ENCODE results near the gene HOXA3.
A peak's percentile ranks its signal among the peaks of the same experiment; 100 is the strongest.

Gene HOXA3

DNA sequence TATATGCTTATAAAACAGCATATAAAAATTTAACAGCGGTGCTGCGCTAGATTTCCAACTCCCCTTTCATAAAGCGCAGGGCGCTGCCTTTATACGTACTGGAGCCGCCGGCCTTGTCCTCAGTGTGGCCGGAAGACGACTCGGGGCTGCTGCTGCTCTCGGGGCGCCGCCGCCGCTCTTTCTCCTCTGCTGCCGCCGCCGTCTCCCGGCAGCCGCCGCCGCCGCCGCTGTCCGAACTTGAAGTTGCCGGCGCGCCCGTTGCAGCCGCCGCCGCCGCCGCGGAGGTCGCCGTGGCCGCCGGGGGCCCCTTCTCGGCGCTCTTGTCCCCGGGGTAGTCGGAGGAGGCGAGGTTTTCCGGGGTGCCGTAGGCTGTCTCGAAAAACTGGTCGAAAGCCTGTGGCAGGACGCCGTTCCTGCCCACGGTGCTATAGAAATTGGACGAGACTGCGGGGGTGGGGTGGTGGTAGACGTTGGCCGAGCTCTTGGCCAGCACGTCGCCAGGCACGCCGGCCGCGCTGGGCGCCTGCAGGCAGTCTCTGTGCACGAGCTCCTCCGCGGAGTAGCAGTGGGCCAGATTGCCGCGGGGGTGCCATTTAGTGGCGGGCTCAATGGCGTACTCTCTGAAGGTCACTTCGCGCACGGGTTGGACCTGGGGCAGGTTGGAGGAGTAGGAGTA lies 32.1 kb upstream of the HOXA3 start:
- Mint-ChIP-seq H3K9me3 (ENCODE audit: low read depth) (no peaks in the 10 kb centered on the region), H3K27ac (no peak overlapping the region), H3K36me3 (no peaks in the 10 kb centered on the region), H3K4me3 (peak overlapping the region; percentile 80), H3K27me3 (peaks cover 44% of the 10 kb centered on the region), H3K4me1 (ENCODE audit: low read depth) (peaks cover 50% of the 10 kb centered on the region)

DNA sequence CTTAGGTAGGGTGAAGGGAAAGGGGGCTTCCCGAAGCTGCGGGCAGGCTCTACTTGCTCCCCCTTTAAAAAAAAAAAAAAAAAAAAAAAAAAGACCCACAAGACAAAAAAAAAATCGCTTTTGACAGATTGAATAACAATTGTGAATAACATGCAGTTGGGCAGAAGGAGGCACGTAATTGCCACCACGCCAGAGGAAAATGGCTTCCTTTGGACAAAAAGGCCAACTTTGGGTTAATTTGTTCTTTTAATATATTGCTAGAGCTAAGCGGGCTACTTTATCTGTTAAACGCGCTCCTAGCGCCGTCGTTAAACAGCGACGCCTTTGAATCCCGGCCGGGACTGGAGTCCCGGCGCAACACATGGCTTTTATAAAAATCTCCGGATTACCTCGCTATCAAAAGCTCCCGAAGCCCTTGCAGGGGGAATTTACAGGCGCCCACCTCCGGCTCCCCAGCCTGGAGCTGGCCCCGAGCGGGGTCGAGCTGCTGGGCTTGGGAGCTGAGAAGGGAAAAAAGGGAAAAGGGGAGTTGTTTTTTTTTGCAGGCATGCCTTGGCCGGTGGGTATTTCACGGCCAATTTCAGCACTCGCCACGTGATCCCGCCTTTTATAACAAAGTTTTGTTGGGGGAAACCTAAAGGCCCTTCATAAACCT lies 31.4 kb upstream of the HOXA3 start:
- Mint-ChIP-seq H3K36me3 (no peaks in the 10 kb centered on the region), H3K27ac (no peak overlapping the region), H3K27me3 (peaks cover 51% of the 10 kb centered on the region), H3K4me3 (peak overlapping the region; percentile 56), H3K4me1 (ENCODE audit: low read depth) (peaks cover 46% of the 10 kb centered on the region), H3K9me3 (ENCODE audit: low read depth) (no peaks in the 10 kb centered on the region)

DNA sequence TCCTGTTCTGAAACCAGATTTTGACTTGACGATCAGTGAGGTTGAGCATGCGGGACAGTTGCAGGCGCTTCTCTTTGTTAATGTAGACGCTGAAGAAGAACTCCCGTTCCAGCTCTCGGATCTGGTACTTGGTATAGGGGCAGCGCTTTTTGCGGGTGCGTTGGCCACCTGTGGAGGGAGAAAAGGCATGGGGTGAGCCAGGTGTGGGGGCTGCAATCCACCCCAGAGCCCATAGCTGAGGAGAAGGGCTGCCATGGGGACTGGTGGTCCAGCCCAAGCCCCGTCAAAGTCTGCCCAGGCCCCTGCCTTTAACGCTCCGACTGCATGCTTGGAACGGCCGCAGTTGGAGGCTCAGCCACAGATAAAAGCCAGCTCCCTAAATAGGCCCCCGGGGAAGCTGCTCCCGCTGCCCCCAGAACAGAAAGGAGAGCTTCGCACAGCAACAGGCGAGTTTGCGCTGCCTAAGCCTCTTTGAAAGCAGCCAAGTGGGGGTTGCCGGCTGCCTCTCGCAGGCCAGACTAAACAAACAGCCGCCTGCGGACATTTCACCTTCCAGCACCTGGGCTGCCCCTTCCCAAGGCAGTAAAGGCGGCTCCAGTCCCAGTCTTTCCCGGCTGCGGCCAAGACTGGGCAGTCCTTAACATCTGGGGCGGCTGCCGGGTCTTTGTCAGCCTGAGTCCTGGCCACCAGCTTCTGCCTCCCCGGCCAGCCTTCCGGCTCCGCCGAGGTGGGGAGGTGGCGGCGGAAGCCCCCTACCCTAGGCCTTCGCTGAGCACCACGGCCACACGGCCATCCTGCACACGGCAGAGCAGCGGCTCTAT lies 30.7 kb upstream of the HOXA3 start:
- Mint-ChIP-seq H3K27ac (no peak overlapping the region), H3K36me3 (no peaks in the 10 kb centered on the region), H3K4me3 (peak overlapping the region; percentile 10), H3K4me1 (ENCODE audit: low read depth) (peaks cover 39% of the 10 kb centered on the region), H3K27me3 (peaks cover 49% of the 10 kb centered on the region), H3K9me3 (ENCODE audit: low read depth) (no peaks in the 10 kb centered on the region)

DNA sequence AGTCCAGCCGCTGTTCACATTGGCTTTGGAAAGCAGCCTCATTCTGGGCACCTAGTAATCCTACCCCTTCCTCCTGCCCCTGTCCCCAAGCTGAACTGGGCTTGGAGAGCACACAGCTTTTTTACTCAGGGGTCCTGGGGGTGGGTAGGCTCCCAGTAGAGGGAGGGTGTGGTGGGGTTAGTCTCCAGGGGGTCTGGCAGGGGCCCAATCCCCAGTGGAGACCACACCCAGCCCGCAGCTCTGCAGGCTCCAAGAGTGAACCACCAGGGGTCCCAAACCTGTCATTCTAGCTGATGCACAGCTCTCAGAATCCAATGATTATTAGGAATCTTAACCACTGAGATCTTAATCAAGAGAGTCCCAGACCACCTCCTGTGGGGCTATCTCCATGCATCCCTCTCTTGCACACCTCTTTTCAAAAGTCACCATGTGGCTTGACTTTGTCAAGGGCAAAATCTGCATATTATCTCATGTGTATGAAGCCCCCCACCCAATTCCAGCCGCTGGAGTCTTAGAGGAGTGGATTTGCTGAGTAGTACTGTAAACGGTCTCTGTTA lies 30.0 kb upstream of the HOXA3 start:
- Mint-ChIP-seq H3K36me3 (no peaks in the 10 kb centered on the region), H3K9me3 (ENCODE audit: low read depth) (no peaks in the 10 kb centered on the region), H3K27ac (no peak overlapping the region), H3K27me3 (peaks cover 48% of the 10 kb centered on the region), H3K4me1 (ENCODE audit: low read depth) (peaks cover 34% of the 10 kb centered on the region), H3K4me3 (no peak overlapping the region)

DNA sequence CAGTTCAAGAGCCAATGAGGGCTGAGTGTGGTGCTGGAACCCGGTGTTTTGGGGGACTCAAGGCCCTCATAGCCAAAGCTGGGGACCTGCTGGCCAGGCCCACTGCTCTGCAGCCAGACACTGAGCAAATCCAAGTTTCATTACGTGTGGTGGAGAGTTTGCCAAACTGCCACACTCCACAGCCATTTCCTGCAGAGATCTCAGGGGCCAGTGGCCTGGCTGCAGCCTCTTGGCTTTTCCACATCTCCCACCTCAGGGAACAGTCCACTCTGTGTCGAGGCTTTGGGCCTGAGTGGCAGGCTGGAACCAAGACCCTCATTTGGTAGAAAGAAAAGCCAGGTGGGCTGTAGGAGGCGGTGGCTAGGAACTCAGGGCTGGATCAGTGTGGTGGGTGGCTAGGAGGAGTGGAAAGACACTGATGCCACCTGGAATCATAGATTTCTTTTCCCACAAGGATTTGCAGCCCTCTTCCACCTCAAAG lies 29.5 kb upstream of the HOXA3 start:
- Mint-ChIP-seq H3K27ac (no peak overlapping the region), H3K36me3 (no peaks in the 10 kb centered on the region), H3K9me3 (ENCODE audit: low read depth) (no peaks in the 10 kb centered on the region), H3K4me3 (no peak overlapping the region), H3K27me3 (peaks cover 44% of the 10 kb centered on the region), H3K4me1 (ENCODE audit: low read depth) (peaks cover 30% of the 10 kb centered on the region)

DNA sequence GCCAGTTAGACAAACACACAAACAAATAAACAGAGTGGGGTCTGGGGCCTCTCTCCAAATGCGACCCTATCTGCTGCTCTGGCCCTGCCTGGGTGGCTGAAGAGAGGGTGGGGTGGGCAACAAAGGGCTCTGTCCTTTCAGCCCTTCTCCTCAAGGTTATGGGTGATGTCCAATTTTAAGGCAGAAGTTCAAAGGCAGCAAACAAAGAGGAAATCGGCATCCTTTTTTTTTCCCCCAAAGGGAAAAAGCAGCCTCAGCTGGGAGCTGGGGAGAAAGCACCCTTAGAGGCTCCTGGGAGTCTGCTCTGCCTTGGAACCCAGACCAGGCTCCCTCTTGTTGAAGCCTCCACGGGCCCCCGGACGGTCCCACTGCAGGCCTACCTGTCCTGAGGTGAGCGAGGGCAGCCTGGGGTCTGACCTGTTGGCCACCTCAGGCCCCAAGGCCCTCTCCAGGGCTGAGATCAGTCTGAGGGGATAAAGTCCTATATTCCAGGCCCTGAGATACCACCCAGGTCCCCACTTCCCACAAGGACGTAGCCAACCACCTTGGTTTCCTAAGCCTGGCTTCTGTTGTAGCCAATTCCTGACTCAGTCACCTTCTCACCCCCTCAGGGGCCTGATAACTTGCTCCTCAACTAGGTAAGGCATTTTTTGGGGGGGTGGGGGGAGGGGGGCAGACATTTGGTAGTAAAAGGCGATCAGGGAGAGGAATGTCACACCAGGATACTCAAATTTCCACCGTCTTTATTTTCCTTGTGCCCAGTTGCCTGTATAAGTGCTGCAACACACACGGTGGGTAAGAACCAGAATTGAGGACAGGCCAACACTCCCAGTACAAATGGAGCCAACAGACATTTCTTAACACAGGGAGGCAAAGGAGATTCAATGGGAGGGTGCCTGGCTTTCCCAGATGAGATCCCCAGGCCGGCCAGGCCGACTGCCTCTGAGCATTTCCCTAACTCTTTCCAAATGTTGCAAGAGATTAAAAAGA lies 28.3 kb upstream of the HOXA3 start:
- peaks cover 36% of the 10 kb centered on the region for H3K27me3 Mint-ChIP-seq
- H3K4me3 Mint-ChIP-seq: peak overlapping the region; percentile 11
- no peaks in the 10 kb centered on the region for H3K9me3 Mint-ChIP-seq (ENCODE audit: low read depth)
- no peak overlapping the region for H3K27ac Mint-ChIP-seq
- H3K4me1 Mint-ChIP-seq (ENCODE audit: low read depth): peaks cover 22% of the 10 kb centered on the region
- no peaks in the 10 kb centered on the region for H3K36me3 Mint-ChIP-seq

DNA sequence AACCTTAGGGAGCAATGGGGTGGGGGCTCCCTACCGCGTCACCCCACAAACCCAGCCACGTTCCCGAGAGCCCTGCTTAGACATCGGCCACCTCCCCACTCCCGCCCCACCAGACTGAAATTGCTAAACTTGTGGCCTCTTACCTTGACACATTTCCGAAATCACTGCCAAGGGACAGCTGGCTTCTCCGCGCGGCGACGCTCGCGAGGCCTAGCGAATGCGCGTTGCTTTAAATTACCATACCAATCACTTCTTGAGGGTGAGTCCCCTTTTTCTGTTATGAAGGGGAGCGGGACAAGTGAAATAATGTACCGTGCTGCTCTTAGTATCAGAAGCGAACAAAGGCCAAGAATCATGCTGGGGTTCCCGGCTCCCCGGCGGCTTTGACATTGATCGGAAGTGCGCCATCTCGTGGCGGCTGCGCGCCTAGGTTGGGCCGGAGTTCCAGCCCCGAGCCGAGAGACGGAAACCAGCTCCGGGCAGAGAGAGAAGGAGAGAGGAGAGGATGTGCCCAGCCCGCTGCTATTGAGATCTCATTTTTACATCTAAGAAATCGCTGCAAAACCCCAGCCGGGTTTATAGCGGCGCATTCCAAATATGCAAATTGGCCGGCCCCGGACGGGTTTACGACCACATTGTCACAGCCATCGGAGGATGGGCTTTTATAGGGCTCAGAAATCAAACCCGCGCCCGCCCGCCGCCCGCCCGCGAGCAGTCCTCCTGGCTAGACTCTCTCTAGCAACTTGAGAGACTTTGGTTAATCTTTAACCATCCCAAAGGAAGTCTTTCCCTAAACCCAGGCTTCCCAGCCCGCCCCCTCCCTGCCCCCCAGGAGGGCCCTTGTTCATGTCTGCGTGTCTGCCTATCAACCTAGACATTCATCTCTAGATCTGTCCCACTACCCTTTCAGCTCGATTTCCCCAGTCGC lies 27.4 kb upstream of the HOXA3 start:
- Mint-ChIP-seq H3K36me3 (no peaks in the 10 kb centered on the region), H3K27me3 (peaks cover 33% of the 10 kb centered on the region), H3K4me3 (peak overlapping the region; percentile 53), H3K27ac (no peak overlapping the region), H3K4me1 (ENCODE audit: low read depth) (peaks cover 12% of the 10 kb centered on the region), H3K9me3 (ENCODE audit: low read depth) (no peaks in the 10 kb centered on the region)

DNA sequence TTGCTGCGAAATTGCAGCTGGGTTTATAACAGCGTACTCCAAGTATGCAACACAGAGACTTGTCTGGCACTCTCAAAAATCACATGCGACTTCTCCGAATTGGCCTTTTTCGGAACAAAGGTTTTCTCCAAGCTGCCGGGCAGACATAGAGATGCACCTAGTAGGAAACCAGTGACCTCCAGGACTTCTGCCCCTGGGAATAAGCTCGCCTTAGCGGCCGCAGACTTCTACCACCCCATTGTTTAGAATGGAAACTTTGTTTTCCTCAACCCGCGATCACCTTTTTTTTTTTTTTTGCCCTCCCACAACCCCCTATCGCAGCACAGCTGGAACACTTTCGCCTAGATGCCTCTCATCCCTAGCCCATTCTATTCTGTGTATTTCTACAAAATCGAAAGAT lies 26.6 kb upstream of the HOXA3 start:
- H3K4me1 Mint-ChIP-seq (ENCODE audit: low read depth): peaks cover 8% of the 10 kb centered on the region
- H3K27me3 Mint-ChIP-seq: peaks cover 31% of the 10 kb centered on the region
- no peaks in the 10 kb centered on the region for H3K9me3 Mint-ChIP-seq (ENCODE audit: low read depth)
- no peaks in the 10 kb centered on the region for H3K36me3 Mint-ChIP-seq
- no peak overlapping the region for H3K27ac Mint-ChIP-seq
- no peak overlapping the region for H3K4me3 Mint-ChIP-seq

DNA sequence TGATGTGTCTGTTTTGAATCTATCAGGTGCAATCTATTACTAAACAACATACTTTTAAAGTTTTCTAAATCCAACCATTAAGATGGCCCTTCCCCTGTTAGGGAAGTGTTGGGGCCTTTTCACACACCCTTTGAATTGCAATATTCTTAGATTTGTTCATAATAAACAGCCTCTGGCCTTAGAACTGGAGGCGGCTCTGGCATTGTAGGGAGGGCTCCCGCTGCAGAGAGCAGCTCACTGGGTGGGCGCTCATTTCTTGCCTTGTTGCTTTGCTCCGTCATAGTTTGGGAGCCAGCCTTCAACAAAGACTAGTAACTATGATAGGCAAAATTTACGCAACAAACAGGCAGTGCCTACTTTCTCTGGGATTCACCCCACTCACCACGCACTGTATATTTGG lies 26.0 kb upstream of the HOXA3 start:
- H3K4me3 Mint-ChIP-seq: no peak overlapping the region

DNA sequence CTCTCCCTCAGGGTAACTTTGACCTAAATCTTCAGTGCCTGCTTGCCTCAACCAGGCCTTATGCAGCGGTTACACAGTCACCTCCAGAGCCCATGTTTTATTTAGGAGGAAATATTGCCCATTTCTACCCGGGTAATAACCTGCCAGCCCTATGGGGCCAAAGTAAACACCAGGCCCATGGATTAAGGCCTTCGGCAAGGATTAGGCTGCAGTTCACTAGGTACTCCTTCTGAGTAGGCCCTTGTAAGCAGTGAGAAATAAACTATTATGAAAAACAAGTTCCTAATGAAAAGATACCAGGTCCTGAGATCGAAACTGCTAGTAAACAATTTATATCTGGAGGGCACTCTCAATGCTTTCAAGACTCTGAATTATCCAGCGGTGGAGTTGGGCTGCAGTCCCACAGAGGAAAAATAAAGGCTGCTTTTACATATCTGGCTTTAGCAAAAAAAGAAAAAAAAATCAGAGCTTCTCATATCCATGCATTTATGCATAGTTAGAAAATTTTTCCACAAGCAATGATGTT lies 25.5 kb upstream of the HOXA3 start:
- Mint-ChIP-seq H3K27me3 (peaks cover 31% of the 10 kb centered on the region), H3K9me3 (ENCODE audit: low read depth) (no peaks in the 10 kb centered on the region), H3K4me1 (ENCODE audit: low read depth) (peaks cover 4% of the 10 kb centered on the region), H3K36me3 (no peaks in the 10 kb centered on the region), H3K4me3 (no peak overlapping the region), H3K27ac (no peak overlapping the region)

More for the DNA sequence above, 26.0 kb upstream of the HOXA3 start:
- Mint-ChIP-seq H3K4me1 (ENCODE audit: low read depth) (peaks cover 4% of the 10 kb centered on the region), H3K36me3 (no peaks in the 10 kb centered on the region), H3K27me3 (peaks cover 31% of the 10 kb centered on the region), H3K27ac (no peak overlapping the region), H3K9me3 (ENCODE audit: low read depth) (no peaks in the 10 kb centered on the region)

DNA sequence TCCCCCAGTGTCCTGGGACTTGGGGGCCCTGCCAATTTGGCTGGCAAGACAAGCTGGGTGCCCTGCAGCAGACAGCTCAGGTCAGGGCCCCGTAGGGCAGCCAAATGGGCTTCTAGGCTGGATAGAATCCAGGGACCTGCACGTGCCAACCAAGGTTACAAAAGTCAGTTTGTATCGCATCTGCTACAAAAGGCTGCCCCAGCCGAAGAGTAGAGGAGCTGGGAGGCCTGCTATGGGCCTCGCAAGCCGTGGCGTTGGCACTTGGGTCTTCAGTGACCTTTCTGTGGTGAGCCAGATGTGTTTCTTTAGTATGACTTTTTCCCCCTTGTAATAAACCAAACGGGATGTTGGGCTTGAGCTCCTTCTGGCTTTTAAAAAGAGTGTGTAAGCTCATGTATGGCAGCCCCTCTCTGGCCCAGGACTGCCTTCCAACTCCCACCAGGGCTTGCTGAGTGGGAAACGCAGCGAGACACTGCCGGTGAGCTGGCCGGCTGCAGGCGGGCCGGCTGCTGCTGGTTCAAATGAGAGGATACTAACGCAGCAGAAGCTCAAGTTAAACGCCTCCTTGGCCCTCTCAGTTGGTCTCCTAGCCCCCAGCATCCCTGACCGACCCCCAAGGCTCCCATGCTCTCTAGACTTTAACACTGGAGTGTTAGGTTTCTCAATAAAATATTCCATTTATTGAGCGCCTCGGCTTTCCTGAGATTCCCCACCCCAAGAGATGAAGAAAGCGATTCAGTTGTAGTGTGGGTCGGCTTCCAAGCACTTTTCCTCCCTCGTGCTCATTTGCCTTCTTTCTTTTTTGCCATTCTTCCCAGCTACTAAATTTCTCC lies 24.8 kb upstream of the HOXA3 start:
- H3K4me3 Mint-ChIP-seq: no peak overlapping the region
- H3K36me3 Mint-ChIP-seq: no peaks in the 10 kb centered on the region
- H3K27me3 Mint-ChIP-seq: peaks cover 31% of the 10 kb centered on the region
- H3K9me3 Mint-ChIP-seq (ENCODE audit: low read depth): no peaks in the 10 kb centered on the region
- no peak overlapping the region for H3K27ac Mint-ChIP-seq
- peaks cover 7% of the 10 kb centered on the region for H3K4me1 Mint-ChIP-seq (ENCODE audit: low read depth)

DNA sequence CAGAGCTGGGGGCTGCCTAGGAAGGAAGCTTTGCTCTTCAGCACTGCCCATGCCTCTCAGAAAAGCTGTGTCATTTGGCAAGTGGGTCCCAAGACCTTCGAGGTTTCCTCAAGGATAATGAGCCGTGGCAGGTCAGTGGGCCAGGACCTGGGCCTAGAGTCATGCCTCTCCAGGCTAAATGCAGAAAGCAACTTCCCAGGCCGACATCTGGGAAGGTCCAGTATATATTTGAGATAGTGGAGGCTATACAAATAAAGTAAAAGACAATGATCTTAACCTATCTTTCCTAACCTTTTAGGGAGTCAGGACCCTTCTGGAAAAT lies 24.1 kb upstream of the HOXA3 start:
- Mint-ChIP-seq H3K27me3 (peaks cover 34% of the 10 kb centered on the region), H3K4me3 (no peak overlapping the region), H3K27ac (no peak overlapping the region), H3K4me1 (ENCODE audit: low read depth) (peaks cover 14% of the 10 kb centered on the region), H3K36me3 (no peaks in the 10 kb centered on the region), H3K9me3 (ENCODE audit: low read depth) (no peaks in the 10 kb centered on the region)

Data from activated naive CD8-positive, alpha-beta T cell (primary cell).